ENCODE results near the gene ITGB5.

- TF ChIP-seq POLR2A (IDR thresholded peaks at IDR 0.05; ENCODE audit: borderline replicate concordance, extremely low read depth, insufficient read depth, insufficient read length) (no peak), MAX (IDR thresholded peaks at IDR 0.05) (no peak), EZH2 (IDR thresholded peaks at IDR 0.05) (no peak), CTCF (IDR thresholded peaks at IDR 0.05 in 2 of 3, conservative IDR thresholded peaks at IDR 0.05 in 1 of 3; ENCODE audit: borderline replicate concordance in 1 of 3, insufficient read depth in 1 of 3, low read depth in 2 of 3, low read length in 2 of 3) (no peak), REST (IDR thresholded peaks at IDR 0.05; ENCODE audit: low read depth) (no peak), ZFX (IDR thresholded peaks at IDR 0.05) (no peak), POLR2AphosphoS5 (IDR thresholded peaks at IDR 0.05; ENCODE audit: low read depth, low read length) (no peak), TCF7L2 (IDR thresholded peaks at IDR 0.05; ENCODE audit: borderline replicate concordance, extremely low read depth, insufficient read depth, insufficient read length) (no peak), EZH2phosphoT487 (IDR thresholded peaks at IDR 0.05; ENCODE audit: borderline replicate concordance) (no peak), RAD21 (IDR thresholded peaks at IDR 0.05; ENCODE audit: low read depth) (no peak), CEBPB (IDR thresholded peaks at IDR 0.05; ENCODE audit: low read depth) (no peak)
Measured at GRCh38 chr3:124765197-124765840, 121.8 kb downstream of the ITGB5 start.
